Right atrium auricular region (tissue), 2 donors: ENCODE results near the gene TXNDC2. TPM values are rescaled to one million over a fixed set of nuclear protein-coding genes. Genes with fewer than 3 reads are reported as not detected.

Experiments used
- DNase-seq: peaks from one replicate; pipeline ENCODE4 v3.0.0-alpha.2; 2019; ENCODE audit warnings: low spot score
- H3K27ac ChIP-seq, 2 donors: fragments of 200-600 bp; sonication (generic); 1 replicate in 1 of 2; 2 replicates in 1 of 2; pipeline ENCODE4 v1.5.1; 2016 to 2019
- H3K27me3 ChIP-seq, 2 donors: fragments of 200-600 bp; sonication (generic); one replicate each; pipeline versions ENCODE4 v1.5.1 to v1.6.0; 2017 to 2019
- H3K36me3 ChIP-seq: fragments of 200-600 bp; sonication (generic); one replicate; pipeline ENCODE4 v1.5.1; 2016
- H3K4me1 ChIP-seq, 2 donors: fragments of 200-600 bp; sonication (generic); one replicate each; pipeline versions ENCODE4 v1.5.1 to v1.6.0; 2017 to 2019
- H3K4me3 ChIP-seq, 2 donors: fragments of 200-600 bp; sonication (generic); 1 replicate in 1 of 2; 2 replicates in 1 of 2; pipeline ENCODE4 v1.5.1; 2017 to 2019; ENCODE audit warnings: mild to moderate bottlenecking in 1 of 2, moderate library complexity in 1 of 2
- H3K9me3 ChIP-seq, 2 donors: fragments of 200-600 bp; sonication (generic); one replicate each; pipeline ENCODE4 v1.5.1; 2019
- total RNA-seq, 2 donors: library from RNA; depleted of rRNA; stranded (reverse); fragments of >200 nt; gene quantifications; one replicate each; pipeline ENCODE4 v1.1.0, GENCODE V29; 2016
- TF ChIP-seq, protein P1 (sequence below), 2 donors: fragments of 200-600 bp; sonication (generic); IDR thresholded peaks; one replicate each; pipeline ENCODE4 v1.5.1; 2019; ENCODE audit warnings: antibody characterized with exemption in 2 of 2

The TXNDC2 gene
- not detected for total RNA-seq

DNA sequence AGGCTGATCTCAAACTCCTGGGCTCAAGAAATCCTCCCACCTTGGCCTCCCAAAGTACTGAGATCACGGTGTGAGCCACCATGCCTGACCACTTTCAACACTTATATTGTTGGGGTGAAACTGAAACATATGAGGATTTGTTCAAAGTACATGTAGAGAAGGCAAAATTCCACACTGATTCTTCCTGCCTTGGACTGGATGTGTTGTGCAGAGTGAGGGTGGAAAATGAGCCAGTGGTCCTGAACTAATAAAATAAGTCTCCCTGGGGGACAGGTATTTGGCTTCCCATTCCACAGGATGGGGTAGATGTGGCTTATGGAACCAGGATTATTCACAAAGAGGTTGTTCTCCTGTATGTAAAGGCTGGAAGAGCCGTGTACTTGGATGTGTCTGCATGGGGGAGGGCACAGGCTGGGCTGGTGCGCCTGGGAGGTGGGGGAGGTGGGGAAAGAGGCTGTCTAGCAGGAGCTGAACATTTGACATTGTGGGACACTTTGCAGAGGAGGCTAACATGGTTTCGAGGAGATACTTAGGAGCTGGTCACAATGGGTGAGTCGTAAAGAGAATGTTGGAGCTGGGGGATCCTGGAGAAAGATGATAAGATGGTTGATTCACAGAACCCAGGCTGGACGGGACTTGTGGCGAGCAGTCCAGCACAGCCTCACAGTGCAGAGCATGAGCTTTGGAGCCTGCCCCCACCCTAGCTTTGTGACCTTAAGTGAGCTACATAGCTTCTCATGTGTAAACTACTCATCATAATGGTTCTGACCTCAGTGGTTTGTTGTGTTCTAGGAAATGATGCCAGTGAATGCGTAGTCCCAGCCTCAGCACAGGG is at the start of gene TXNDC2:
TSS of gene TXNDC2 (plus strand) at position 804 of the 835 bp plus-strand sequence. CDS start 708 bp downstream, outside the sequence.
- DNase-seq = no peak
- no peak within 1 kb of the TSS for H3K27ac ChIP-seq
- H3K9me3 ChIP-seq = no peaks in the 10 kb centered on the region
- H3K4me3 ChIP-seq = no peak within 1 kb of the TSS
- H3K4me1 ChIP-seq = no peaks in the 10 kb centered on the region
- no peaks in the 10 kb centered on the region for H3K27me3 ChIP-seq
- no peaks in the 10 kb centered on the region for H3K36me3 ChIP-seq
- TF ChIP-seq, protein P1, sequence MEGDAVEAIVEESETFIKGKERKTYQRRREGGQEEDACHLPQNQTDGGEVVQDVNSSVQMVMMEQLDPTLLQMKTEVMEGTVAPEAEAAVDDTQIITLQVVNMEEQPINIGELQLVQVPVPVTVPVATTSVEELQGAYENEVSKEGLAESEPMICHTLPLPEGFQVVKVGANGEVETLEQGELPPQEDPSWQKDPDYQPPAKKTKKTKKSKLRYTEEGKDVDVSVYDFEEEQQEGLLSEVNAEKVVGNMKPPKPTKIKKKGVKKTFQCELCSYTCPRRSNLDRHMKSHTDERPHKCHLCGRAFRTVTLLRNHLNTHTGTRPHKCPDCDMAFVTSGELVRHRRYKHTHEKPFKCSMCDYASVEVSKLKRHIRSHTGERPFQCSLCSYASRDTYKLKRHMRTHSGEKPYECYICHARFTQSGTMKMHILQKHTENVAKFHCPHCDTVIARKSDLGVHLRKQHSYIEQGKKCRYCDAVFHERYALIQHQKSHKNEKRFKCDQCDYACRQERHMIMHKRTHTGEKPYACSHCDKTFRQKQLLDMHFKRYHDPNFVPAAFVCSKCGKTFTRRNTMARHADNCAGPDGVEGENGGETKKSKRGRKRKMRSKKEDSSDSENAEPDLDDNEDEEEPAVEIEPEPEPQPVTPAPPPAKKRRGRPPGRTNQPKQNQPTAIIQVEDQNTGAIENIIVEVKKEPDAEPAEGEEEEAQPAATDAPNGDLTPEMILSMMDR (IDR thresholded peaks at IDR 0.05) = no peak

DNA sequence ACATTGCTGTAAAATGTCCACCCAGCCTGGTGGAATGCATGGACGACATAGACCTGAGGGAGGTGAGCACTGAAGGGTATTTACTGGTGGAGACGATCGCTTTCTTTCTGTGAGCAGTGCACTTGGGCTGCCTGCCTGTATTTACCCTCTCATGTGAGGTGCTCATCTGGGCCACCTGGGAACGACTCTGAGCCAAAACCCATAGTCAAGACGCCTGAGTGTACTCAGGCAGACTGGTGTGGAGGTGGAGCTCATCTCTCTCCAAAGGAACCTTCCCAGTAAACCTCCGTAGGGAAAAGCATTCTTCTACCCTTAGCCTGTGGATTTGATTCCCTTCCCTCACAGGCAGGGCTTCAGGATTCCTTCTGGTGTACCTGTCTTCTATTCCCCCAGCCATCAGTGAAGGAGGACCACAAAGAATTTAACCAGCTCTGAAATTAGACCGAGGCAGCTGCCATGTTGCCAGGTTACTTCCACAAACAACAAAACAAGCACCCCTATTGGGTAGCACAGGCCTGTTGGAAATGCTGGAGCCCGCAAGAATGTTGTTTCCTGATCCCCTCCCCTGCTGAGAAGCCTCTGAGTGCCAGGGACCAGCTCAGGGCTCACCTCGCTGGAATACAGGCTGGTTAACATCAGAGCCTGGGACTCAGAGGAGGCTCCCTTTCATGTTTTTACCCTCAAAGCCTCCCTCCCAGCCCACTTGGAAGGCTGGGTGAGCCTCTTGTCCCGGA is 47.5 kb upstream of the TXNDC2 start:
- DNase-seq = no peak
- Histone ChIP-seq H3K4me1 (peaks cover 0 to 33% of the 10 kb centered on the region in 2 donors), H3K36me3 (no peaks in the 10 kb centered on the region), H3K4me3 (no peak overlapping the region), H3K27ac (peak overlapping the region; percentile 60 to 83), H3K9me3 (no peaks in the 10 kb centered on the region), H3K27me3 (no peaks in the 10 kb centered on the region)
- TF ChIP-seq, protein P1 (IDR thresholded peaks at IDR 0.05) = no peak

GRCh38 chr18:9839211-9839610 is 46.6 kb upstream of the TXNDC2 start:
- Histone ChIP-seq H3K4me3 (no peak overlapping the region), H3K27ac (peak overlapping the region; percentile 60 to 83), H3K4me1 (peaks cover 0 to 33% of the 10 kb centered on the region in 2 donors), H3K36me3 (no peaks in the 10 kb centered on the region), H3K27me3 (no peaks in the 10 kb centered on the region), H3K9me3 (no peaks in the 10 kb centered on the region)
- TF ChIP-seq, protein P1 (IDR thresholded peaks at IDR 0.05) = no peak
- DNase-seq = no peak

GRCh38 chr18:9839853-9840252 is 45.9 kb upstream of the TXNDC2 start:
- peak overlapping the region in 1 of 2 donors; percentile 83 for H3K27ac ChIP-seq
- H3K27me3 ChIP-seq = no peaks in the 10 kb centered on the region
- H3K4me3 ChIP-seq = no peak overlapping the region
- TF ChIP-seq, protein P1 (IDR thresholded peaks at IDR 0.05) = no peak
- H3K9me3 ChIP-seq = no peaks in the 10 kb centered on the region
- no peak for DNase-seq
- H3K4me1 ChIP-seq = peaks cover 0 to 35% of the 10 kb centered on the region in 2 donors
- H3K36me3 ChIP-seq = no peaks in the 10 kb centered on the region

- DNase-seq = no peak
- peak overlapping the region in 1 of 2 donors; percentile 65 for H3K27ac ChIP-seq
- H3K36me3 ChIP-seq = no peaks in the 10 kb centered on the region
- H3K27me3 ChIP-seq = no peaks in the 10 kb centered on the region
- no peaks in the 10 kb centered on the region for H3K9me3 ChIP-seq
- no peak overlapping the region for H3K4me3 ChIP-seq
- TF ChIP-seq, protein P1 (IDR thresholded peaks at IDR 0.05) = no peak
- peaks cover 0 to 52% of the 10 kb centered on the region in 2 donors for H3K4me1 ChIP-seq
Observed at GRCh38 chr18:9841752-9842151, 44.0 kb upstream of the TXNDC2 start.
